ENCODE data around the gene INAFM1. TPM values are rescaled to one million over a fixed set of nuclear protein-coding genes. Genes with fewer than 3 reads are reported as not detected.

The INAFM1 gene
- total RNA-seq, 1 experiment from 2014 or later: 5.1 TPM

DNA sequence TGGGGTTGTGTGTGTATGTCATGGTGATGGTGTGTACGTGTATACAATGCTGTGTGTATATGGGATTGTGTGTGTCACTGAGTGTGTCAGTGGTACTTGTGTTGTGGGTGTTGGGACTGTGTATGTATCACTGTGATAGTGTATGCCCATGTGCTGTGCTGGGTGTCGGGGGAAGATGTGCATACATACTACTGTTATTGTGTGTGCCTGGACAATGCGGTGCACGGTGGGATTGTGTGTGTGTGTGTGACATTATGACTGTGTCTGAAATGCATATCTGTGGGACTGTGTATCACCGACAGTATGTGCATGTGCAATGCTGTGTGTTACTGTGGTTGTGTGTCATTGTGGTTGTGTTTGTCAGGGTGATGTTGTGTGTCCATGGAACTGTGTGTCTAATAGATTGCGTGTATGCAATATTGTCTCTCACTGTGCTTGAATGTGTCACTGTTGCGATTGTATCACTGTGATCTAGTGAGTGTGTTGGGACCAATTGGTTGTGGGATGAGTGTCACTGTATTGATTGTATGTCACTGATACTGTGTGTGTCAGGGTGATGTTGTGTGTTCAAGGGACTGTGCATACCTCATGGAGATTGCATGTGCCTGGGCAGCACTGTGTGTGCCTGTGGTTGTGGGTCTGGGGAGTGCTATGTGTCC, 32.6 kb upstream of the INAFM1 start:
- intact Hi-C loops (cut with micrococcal nuclease): loop anchor here (5.0 kb wide), 1 partner anchor 95 kb away; no protein-coding TSS in a partner anchor
- no peaks in the 10 kb centered on the region for H3K9me3 ChIP-seq (ENCODE audit: low read length)
- no peaks in the 10 kb centered on the region for H3K9me2 ChIP-seq (replicated peaks; ENCODE audit: low read length)
- no peak overlapping the region for H3K9ac ChIP-seq (ENCODE audit: low read length)
- ATAC-seq (no peak), DNase-seq (no peak)
- H3K36me3 ChIP-seq (ENCODE audit: low read depth, low read length): no peaks in the 10 kb centered on the region; the same call in 1 of the 2 replicates
- POLR2A ChIA-PET (ENCODE audit: unreplicated experiment): no interaction called here
- peaks cover 8% of the 10 kb centered on the region; the same call in 1 of the 2 replicates for H3K4me1 ChIP-seq (ENCODE audit: insufficient read depth, low read length)
- H3K4me2 ChIP-seq (ENCODE audit: low read length): no peak overlapping the region
- H3K27me3 ChIP-seq (ENCODE audit: low read length): no peaks in the 10 kb centered on the region
- H3K79me2 ChIP-seq (ENCODE audit: low read length): no peaks in the 10 kb centered on the region
- CTCF ChIA-PET: no interaction called here
- no peak overlapping the region for H3K4me3 ChIP-seq (ENCODE audit: low read length)
- no peaks in the 10 kb centered on the region for H4K20me1 ChIP-seq (ENCODE audit: low read length)
- BruUV-seq (replicated peaks): no TSS peak
- no peak overlapping the region for H3K27ac ChIP-seq (ENCODE audit: low read length)
- no peak overlapping the region for H2AFZ ChIP-seq (ENCODE audit: low read length)
- TF ChIP-seq EZH2phosphoT487 (IDR thresholded peaks at IDR 0.05; ENCODE audit: borderline replicate concordance, low read length) (no peak), EZH2 (IDR thresholded peaks at IDR 0.05; ENCODE audit: low read length, unreplicated experiment) (no peak)
- TF ChIP-seq, protein P1, sequence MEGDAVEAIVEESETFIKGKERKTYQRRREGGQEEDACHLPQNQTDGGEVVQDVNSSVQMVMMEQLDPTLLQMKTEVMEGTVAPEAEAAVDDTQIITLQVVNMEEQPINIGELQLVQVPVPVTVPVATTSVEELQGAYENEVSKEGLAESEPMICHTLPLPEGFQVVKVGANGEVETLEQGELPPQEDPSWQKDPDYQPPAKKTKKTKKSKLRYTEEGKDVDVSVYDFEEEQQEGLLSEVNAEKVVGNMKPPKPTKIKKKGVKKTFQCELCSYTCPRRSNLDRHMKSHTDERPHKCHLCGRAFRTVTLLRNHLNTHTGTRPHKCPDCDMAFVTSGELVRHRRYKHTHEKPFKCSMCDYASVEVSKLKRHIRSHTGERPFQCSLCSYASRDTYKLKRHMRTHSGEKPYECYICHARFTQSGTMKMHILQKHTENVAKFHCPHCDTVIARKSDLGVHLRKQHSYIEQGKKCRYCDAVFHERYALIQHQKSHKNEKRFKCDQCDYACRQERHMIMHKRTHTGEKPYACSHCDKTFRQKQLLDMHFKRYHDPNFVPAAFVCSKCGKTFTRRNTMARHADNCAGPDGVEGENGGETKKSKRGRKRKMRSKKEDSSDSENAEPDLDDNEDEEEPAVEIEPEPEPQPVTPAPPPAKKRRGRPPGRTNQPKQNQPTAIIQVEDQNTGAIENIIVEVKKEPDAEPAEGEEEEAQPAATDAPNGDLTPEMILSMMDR (conservative IDR thresholded peaks at IDR 0.05; ENCODE audit: low read depth, low read length): no peak
- peaks cover 3% of the 10 kb centered on the region for H3F3A ChIP-seq (ENCODE audit: low read length, unreplicated experiment)

- CTCF ChIA-PET: no interaction called here
- no TSS peak for BruUV-seq (replicated peaks)
- ATAC-seq (no peak), DNase-seq (no peak)
- H3K4me2 ChIP-seq (ENCODE audit: low read length): peak overlapping the region; percentile 82
- H3K4me1 ChIP-seq (ENCODE audit: insufficient read depth, low read length): peaks cover 8% of the 10 kb centered on the region; the same call in 1 of the 2 replicates
- no peaks in the 10 kb centered on the region for H3K79me2 ChIP-seq (ENCODE audit: low read length)
- no peak overlapping the region for H3K27ac ChIP-seq (ENCODE audit: low read length)
- H3K9me3 ChIP-seq (ENCODE audit: low read length): no peaks in the 10 kb centered on the region
- TF ChIP-seq, protein P1 (conservative IDR thresholded peaks at IDR 0.05; ENCODE audit: low read depth, low read length): no peak
- TF ChIP-seq EZH2phosphoT487 (IDR thresholded peaks at IDR 0.05; ENCODE audit: borderline replicate concordance, low read length) (no peak), EZH2 (IDR thresholded peaks at IDR 0.05; ENCODE audit: low read length, unreplicated experiment) (no peak)
- no peaks in the 10 kb centered on the region for H3K9me2 ChIP-seq (replicated peaks; ENCODE audit: low read length)
- no peaks in the 10 kb centered on the region for H4K20me1 ChIP-seq (ENCODE audit: low read length)
- H3F3A ChIP-seq (ENCODE audit: low read length, unreplicated experiment): peaks cover 3% of the 10 kb centered on the region
- H3K4me3 ChIP-seq (ENCODE audit: low read length): peak overlapping the region; percentile 61; the same call in 1 of the 2 replicates
- intact Hi-C loops (cut with micrococcal nuclease): loop anchor here (5.0 kb wide), 1 partner anchor 96 kb away; no protein-coding TSS in a partner anchor
- no peaks in the 10 kb centered on the region; the same call in 1 of the 2 replicates for H3K36me3 ChIP-seq (ENCODE audit: low read depth, low read length)
- POLR2A ChIA-PET (ENCODE audit: unreplicated experiment): interaction anchor here (0.6 kb wide), 1 partner anchor 11 kb away, joined by 3 read pairs; no protein-coding TSS in a partner anchor
- H3K27me3 ChIP-seq (ENCODE audit: low read length): no peaks in the 10 kb centered on the region
- H3K9ac ChIP-seq (ENCODE audit: low read length): no peak overlapping the region
- peak overlapping the region; percentile 86; the same call in 1 of the 2 replicates for H2AFZ ChIP-seq (ENCODE audit: low read length)
Observed at GRCh38 chr19:47243364-47243775, 31.3 kb upstream of the INAFM1 start.
